GM12878 (cell line): ENCODE data around the gene RGMB. TPM values are rescaled to one million over a fixed set of nuclear protein-coding genes. Genes with fewer than 3 reads are reported as not detected.

Source experiments
- ATAC-seq: fragments of 200-7000 bp; cut with Tn5 transposase; 3 replicates; pipeline ENCODE4 v1.9.1; 2020; ENCODE audit warnings: mild to moderate bottlenecking, moderate library complexity
- BruUV-seq: library from RNA; stranded (reverse); fragments of 400-500 nt; replicated peaks from 2 replicates; lab custom pipeline; 2021; lab: Mats Ljungman, UMichigan
- CTCF ChIA-PET: fragments of 300-600 bp; sonication (Branson Sonifier 250); formaldehyde crosslinking; extraction: SDS; loops from one replicate; lab custom pipeline; 2021; ENCODE audit warnings: inconsistent platforms; lab: Yijun Ruan, JAX
- POLR2A ChIA-PET: fragments of 350-600 bp; formaldehyde crosslinking; extraction: SDS; loops from one replicate; lab custom pipeline; 2021; ENCODE audit warnings: inconsistent platforms; lab: Charles Lee
- RAD21 ChIA-PET: fragments of 300-600 bp; sonication (Branson Sonifier 250); formaldehyde crosslinking; loops from one replicate; lab custom pipeline; 2023; ENCODE audit warnings: antibody characterized with exemption; ENCODE audit not compliant: unreplicated experiment; lab: Charles Lee
- SMC1A ChIA-PET: fragments of 300-600 bp; sonication (Branson Sonifier 250); formaldehyde crosslinking; loops from one replicate; lab custom pipeline; 2023; ENCODE audit not compliant: unreplicated experiment, uncharacterized antibody; lab: Charles Lee
- DNase-seq: peaks from one replicate; pipeline ENCODE4 v3.0.0-alpha.2; 2011; ENCODE audit warnings: low read depth, low spot score
- FAIRE-seq: peaks from 3 replicates; lab custom pipeline; 2011; peaks lifted over from hg19 to GRCh38; lab: Jason Lieb, UNC
- H2AFZ ChIP-seq: 2 replicates; pipeline ENCODE4 v1.6.0; 2011; ENCODE audit warnings: low read depth, low read length, control low read depth; ENCODE audit not compliant: control insufficient read depth
- H3K27ac ChIP-seq: 2 replicates; pipeline ENCODE4 v1.5.1; 2011; ENCODE audit warnings: control low read depth; ENCODE audit not compliant: control insufficient read depth, insufficient read depth
- H3K27me3 ChIP-seq, 2 experiments: replicated peaks in 1 of 2; 2 replicates each; pipeline versions ENCODE4 v1.6.0 to v1.6.1; 2011; ENCODE audit warnings: low read length in 1 of 2; ENCODE audit not compliant: control insufficient read depth in 2 of 2, insufficient read depth in 2 of 2
- H3K36me3 ChIP-seq, 2 experiments: 2 replicates each; pipeline ENCODE4 v1.5.1; 2011; ENCODE audit warnings: low read length in 1 of 2; ENCODE audit not compliant: control insufficient read depth in 2 of 2, insufficient read depth in 2 of 2
- H3K4me1 ChIP-seq: 2 replicates; pipeline ENCODE4 v1.6.1; 2011; ENCODE audit warnings: mild to moderate bottlenecking, low read length, moderate library complexity, mixed read lengths; ENCODE audit not compliant: control insufficient read depth, insufficient read depth
- H3K4me2 ChIP-seq: 2 replicates; pipeline ENCODE4 v1.6.0; 2011; ENCODE audit warnings: control low read depth; ENCODE audit not compliant: control insufficient read depth, insufficient read depth
- H3K4me3 ChIP-seq: fragments of 200-600 bp; sonication (generic); 2 replicates; pipeline ENCODE4 v1.5.1; 2016
- H3K79me2 ChIP-seq: 2 replicates; pipeline ENCODE4 v1.6.0; 2011; ENCODE audit warnings: low read length; ENCODE audit not compliant: control insufficient read depth, insufficient read depth
- H3K9ac ChIP-seq: 2 replicates; pipeline ENCODE4 v1.8.0; 2011; ENCODE audit warnings: low read length, control low read depth, mixed read lengths; ENCODE audit not compliant: control insufficient read depth, insufficient read depth
- H3K9me3 ChIP-seq: replicated peaks from 3 replicates; pipeline ENCODE4 v1.5.1; 2011; ENCODE audit warnings: mild to moderate bottlenecking, low read length; ENCODE audit not compliant: control insufficient read depth, insufficient read depth
- H4K20me1 ChIP-seq: 2 replicates; pipeline ENCODE4 v1.6.0; 2011; ENCODE audit not compliant: control insufficient read depth, insufficient read depth
- ATF2 ChIP-seq: IDR thresholded peaks from 2 replicates; pipeline ENCODE4 v1.6.1; 2012; ENCODE audit warnings: low read length, inconsistent platforms
- CHD1 ChIP-seq: IDR thresholded peaks from 2 replicates; pipeline ENCODE4 v1.6.1; 2012; ENCODE audit warnings: low read depth, low read length, improper control_type of control experiment
- CREB1 ChIP-seq: IDR thresholded peaks from 2 replicates; pipeline ENCODE4 v1.6.1; 2012; ENCODE audit warnings: low read depth, mild to moderate bottlenecking, inconsistent platforms
- EGR1 ChIP-seq, 2 experiments: IDR thresholded peaks; 1 replicate in 1 of 2; 2 replicates in 1 of 2; pipeline ENCODE4 v1.6.1; 2011 to 2012; ENCODE audit warnings: low read depth in 2 of 2, low read length in 2 of 2, borderline replicate concordance in 1 of 2, mild to moderate bottlenecking in 1 of 2, moderate library complexity in 1 of 2
- IKZF1 ChIP-seq: fragments of 450-650 bp; conservative IDR thresholded peaks from 2 replicates; pipeline ENCODE4 v1.6.1; 2017; ENCODE audit warnings: antibody characterized with exemption, mild to moderate bottlenecking
- NFXL1 ChIP-seq: fragments of 450-650 bp; IDR thresholded peaks from 2 replicates; pipeline ENCODE4 v1.6.1; 2017; ENCODE audit warnings: antibody characterized with exemption, mild to moderate bottlenecking, borderline replicate concordance
- RAD21 ChIP-seq: IDR thresholded peaks from 2 replicates; pipeline ENCODE4 v1.6.1; 2011; ENCODE audit warnings: mild to moderate bottlenecking, low read depth, low read length, moderate library complexity; ENCODE audit not compliant: insufficient read depth
- RELA ChIP-seq: fragments of 450-650 bp; IDR thresholded peaks from 2 replicates; pipeline ENCODE4 v1.8.0; 2014; ENCODE audit warnings: borderline replicate concordance; ENCODE audit not compliant: partially characterized antibody
- SRF ChIP-seq, 2 experiments: IDR thresholded peaks; 2 replicates each; pipeline ENCODE4 v1.6.1; 2011; ENCODE audit warnings: low read depth in 2 of 2, low read length in 2 of 2, mild to moderate bottlenecking in 1 of 2, moderate library complexity in 1 of 2
- SUPT20H ChIP-seq: IDR thresholded peaks from 2 replicates; pipeline ENCODE4 v1.6.1; 2011; ENCODE audit warnings: low read depth, mild to moderate bottlenecking, low read length, moderate library complexity, borderline replicate concordance; ENCODE audit not compliant: control insufficient read depth
- TCF3 ChIP-seq: IDR thresholded peaks from 2 replicates; pipeline ENCODE4 v1.6.1; 2012; ENCODE audit warnings: low read depth, mild to moderate bottlenecking, low read length, borderline replicate concordance; ENCODE audit not compliant: insufficient read depth
- WRNIP1 ChIP-seq: IDR thresholded peaks from 2 replicates; pipeline ENCODE4 v1.6.1; 2011; ENCODE audit warnings: low read depth, low read length, improper control_type of control experiment, borderline replicate concordance
- ZZZ3 ChIP-seq: IDR thresholded peaks from 2 replicates; pipeline ENCODE4 v1.6.1; 2011; ENCODE audit warnings: low read depth; ENCODE audit not compliant: control insufficient read depth, insufficient read length
- WGBS: methylation state at CpG from one replicate; pipeline ENCODE4 v1.1.6; 2016; ENCODE audit warnings: low lambda C conversion rate; ENCODE audit not compliant: insufficient replicate concordance, insufficient coverage; ENCODE audit errors: missing lambda C conversion rate; 5-methylcytosine and 5-hydroxymethylcytosine counted together
- in situ Hi-C: fragments of 300-500 bp; cut with MboI; formaldehyde crosslinking; loops from 9 replicates; pipeline ENCODE4 v1.14.3; 2018; ENCODE audit warnings: mixed read lengths
- intact Hi-C: fragments of 100-400 bp; cut with micrococcal nuclease; formaldehyde crosslinking; loops from one replicate; pipeline ENCODE4 v1.14.2; 2022; ENCODE audit not compliant: unreplicated experiment
- polyA plus RNA-seq, 11 experiments: library from polyadenylated mRNA; depleted of rRNA in 4 of 11; unstranded in 6 of 11; stranded (reverse) in 5 of 11; fragments of >200 nt; fragmentation: Nextera tagmentation in 4 of 11; fragmentation: Illumina TruSeq in 1 of 11; extraction: Ambion mirVana in 4 of 11; extraction: Trizol in 1 of 11; gene quantifications; 1 replicate in 1 of 11; 2 replicates in 10 of 11; pipeline versions ENCODE4 v1.2.1 to v1.2.3, GENCODE V29; 2011 to 2016; ENCODE audit warnings: inconsistent platforms in 2 of 11, missing spikeins in 2 of 11, low read depth in 1 of 11
- total RNA-seq, 4 experiments: library from RNA; depleted of rRNA in 3 of 4; stranded (reverse); fragments of >200 nt in 3 of 4; fragmentation: Illumina TruSeq in 1 of 4; extraction: Trizol in 1 of 4; gene quantifications; 2 replicates each; pipeline versions ENCODE4 v1.2.1 to v1.2.3, GENCODE V29; 2013 to 2021
- TF ChIP-seq, protein P1 (sequence below): fragments of 450-650 bp; IDR thresholded peaks from 2 replicates; pipeline ENCODE4 v1.6.1; 2016; ENCODE audit warnings: mild to moderate bottlenecking, moderate library complexity, borderline replicate concordance
- TF ChIP-seq, protein P2 (sequence below): fragments of 450-650 bp; formaldehyde crosslinking; IDR thresholded peaks from 2 replicates; pipeline ENCODE4 v1.4.0; 2022; ENCODE audit warnings: mild to moderate bottlenecking, moderate library complexity

RGMB gene
- total and polyA plus RNA-seq, 10 of the 15 experiments (the other 5 are each of a cell fraction or from before 2014, with no cell fraction given) = 1.3 to 15.3 (median 7.4) TPM

DNA sequence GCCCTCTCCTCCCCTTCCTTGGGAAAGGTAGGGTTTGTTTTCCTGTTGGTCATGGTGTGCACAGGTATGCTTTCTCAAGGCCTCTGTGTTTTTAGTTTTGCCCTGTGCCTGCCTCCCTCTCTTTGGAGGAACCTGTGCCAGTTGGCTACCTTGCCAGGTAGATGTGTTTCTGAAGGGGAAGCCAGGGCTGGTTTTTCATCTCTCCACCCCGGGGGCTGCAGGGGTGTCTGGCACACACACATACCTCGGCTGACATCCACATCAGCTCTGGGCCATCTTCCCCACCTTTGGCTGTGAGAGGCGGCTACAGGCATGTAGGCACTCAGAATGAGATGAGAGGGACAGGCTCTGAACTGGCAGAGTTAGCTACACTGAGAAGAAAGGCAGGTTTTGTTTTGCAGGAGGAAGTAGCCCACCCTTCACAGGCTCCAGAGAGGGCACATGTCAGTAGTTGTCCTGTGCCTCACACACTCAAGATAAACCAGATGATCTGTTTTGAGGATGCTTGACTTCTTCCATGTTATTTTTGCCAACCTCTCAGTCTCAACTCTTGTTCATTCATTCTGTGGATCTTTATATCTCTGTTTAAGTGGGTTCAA, 9.7 kb downstream of the RGMB start:
- 98% methylated on average over 3 of the region's 3 CpGs for WGBS
- ATAC-seq = peak; percentile 40
- intact Hi-C loops (no loop called here), in situ Hi-C loops (no loop called here)
- H3K79me2 ChIP-seq = peaks cover 49% of the 10 kb centered on the region
- no TSS peak for BruUV-seq
- H3K4me1 ChIP-seq = peaks cover 2% of the 10 kb centered on the region; the same call in 1 of the 2 replicates
- H3K36me3 ChIP-seq = peaks cover 0 to 6% of the 10 kb centered on the region in 2 experiments; a peak in 3 of 4 replicates
- no peak overlapping the region for H3K27ac ChIP-seq
- H2AFZ ChIP-seq = no peak overlapping the region
- TF ChIP-seq, protein P1, sequence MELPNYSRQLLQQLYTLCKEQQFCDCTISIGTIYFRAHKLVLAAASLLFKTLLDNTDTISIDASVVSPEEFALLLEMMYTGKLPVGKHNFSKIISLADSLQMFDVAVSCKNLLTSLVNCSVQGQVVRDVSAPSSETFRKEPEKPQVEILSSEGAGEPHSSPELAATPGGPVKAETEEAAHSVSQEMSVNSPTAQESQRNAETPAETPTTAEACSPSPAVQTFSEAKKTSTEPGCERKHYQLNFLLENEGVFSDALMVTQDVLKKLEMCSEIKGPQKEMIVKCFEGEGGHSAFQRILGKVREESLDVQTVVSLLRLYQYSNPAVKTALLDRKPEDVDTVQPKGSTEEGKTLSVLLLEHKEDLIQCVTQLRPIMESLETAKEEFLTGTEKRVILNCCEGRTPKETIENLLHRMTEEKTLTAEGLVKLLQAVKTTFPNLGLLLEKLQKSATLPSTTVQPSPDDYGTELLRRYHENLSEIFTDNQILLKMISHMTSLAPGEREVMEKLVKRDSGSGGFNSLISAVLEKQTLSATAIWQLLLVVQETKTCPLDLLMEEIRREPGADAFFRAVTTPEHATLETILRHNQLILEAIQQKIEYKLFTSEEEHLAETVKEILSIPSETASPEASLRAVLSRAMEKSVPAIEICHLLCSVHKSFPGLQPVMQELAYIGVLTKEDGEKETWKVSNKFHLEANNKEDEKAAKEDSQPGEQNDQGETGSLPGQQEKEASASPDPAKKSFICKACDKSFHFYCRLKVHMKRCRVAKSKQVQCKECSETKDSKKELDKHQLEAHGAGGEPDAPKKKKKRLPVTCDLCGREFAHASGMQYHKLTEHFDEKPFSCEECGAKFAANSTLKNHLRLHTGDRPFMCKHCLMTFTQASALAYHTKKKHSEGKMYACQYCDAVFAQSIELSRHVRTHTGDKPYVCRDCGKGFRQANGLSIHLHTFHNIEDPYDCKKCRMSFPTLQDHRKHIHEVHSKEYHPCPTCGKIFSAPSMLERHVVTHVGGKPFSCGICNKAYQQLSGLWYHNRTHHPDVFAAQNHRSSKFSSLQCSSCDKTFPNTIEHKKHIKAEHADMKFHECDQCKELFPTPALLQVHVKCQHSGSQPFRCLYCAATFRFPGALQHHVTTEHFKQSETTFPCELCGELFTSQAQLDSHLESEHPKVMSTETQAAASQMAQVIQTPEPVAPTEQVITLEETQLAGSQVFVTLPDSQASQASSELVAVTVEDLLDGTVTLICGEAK = no peak
- no peak for TF ChIP-seq ZZZ3
- TF ChIP-seq SUPT20H = no peak
- no peak for TF ChIP-seq NFXL1
- no peak for TF ChIP-seq TCF3
- no peak for TF ChIP-seq EGR1 (IDR thresholded peaks at IDR 0.05; ENCODE audit: borderline replicate concordance in 1 of 2, low read depth in 2 of 2, low read length in 2 of 2)
- TF ChIP-seq RAD21 = no peak
- no peak for TF ChIP-seq WRNIP1
- no peak for TF ChIP-seq IKZF1
- TF ChIP-seq, protein P2, sequence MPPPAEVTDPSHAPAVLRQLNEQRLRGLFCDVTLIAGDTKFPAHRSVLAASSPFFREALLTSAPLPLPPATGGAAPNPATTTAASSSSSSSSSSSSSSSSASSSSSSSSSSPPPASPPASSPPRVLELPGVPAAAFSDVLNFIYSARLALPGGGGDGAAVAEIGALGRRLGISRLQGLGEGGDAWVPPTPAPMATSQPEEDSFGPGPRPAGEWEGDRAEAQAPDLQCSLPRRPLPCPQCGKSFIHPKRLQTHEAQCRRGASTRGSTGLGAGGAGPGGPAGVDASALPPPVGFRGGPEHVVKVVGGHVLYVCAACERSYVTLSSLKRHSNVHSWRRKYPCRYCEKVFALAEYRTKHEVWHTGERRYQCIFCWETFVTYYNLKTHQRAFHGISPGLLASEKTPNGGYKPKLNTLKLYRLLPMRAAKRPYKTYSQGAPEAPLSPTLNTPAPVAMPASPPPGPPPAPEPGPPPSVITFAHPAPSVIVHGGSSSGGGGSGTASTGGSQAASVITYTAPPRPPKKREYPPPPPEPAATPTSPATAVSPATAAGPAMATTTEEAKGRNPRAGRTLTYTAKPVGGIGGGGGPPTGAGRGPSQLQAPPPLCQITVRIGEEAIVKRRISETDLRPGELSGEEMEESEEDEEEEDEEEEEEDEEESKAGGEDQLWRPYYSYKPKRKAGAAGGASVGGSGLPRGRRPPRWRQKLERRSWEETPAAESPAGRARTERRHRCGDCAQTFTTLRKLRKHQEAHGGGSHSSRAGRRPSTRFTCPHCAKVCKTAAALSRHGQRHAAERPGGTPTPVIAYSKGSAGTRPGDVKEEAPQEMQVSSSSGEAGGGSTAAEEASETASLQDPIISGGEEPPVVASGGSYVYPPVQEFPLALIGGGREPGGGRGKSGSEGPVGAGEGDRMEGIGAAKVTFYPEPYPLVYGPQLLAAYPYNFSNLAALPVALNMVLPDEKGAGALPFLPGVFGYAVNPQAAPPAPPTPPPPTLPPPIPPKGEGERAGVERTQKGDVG (CRISPR knock-in tag) = no peak
- no peak for TF ChIP-seq RELA
- TF ChIP-seq CHD1 = no peak
- no peak for TF ChIP-seq SRF (IDR thresholded peaks at IDR 0.05; ENCODE audit: low read depth in 2 of 2, low read length in 2 of 2)
- TF ChIP-seq ATF2 = no peak
- no peak for TF ChIP-seq CREB1
- ChIA-PET CTCF (interaction anchor here (3.1 kb wide), 1 partner anchor 15 kb away, joined by 26 read pairs; no protein-coding TSS in a partner anchor), SMC1A (interaction anchor here (1.1 kb wide), 1 partner anchor 27 kb away, joined by 3 read pairs; no protein-coding TSS in a partner anchor), RAD21 (no interaction called here), POLR2A (no interaction called here)
- no peaks in the 10 kb centered on the region for H3K9me3 ChIP-seq
- no peak for FAIRE-seq
- H3K27me3 ChIP-seq = no peaks in the 10 kb centered on the region
- no peak overlapping the region for H3K9ac ChIP-seq
- no peak for DNase-seq
- no peak overlapping the region for H3K4me3 ChIP-seq
- no peaks in the 10 kb centered on the region for H4K20me1 ChIP-seq
- peak overlapping the region; percentile 28; the same call in 1 of the 2 replicates for H3K4me2 ChIP-seq
